CD4-positive, alpha-beta T cell treated with Interleukin-15 for 1 hour (primary cell): ENCODE results near the gene EPRS1.
"Not testable (repeated sequence)": the region's sequence is repeated elsewhere in the genome, so short reads cannot be mapped to it uniquely, and the experiment has no call there.

Experiments used
- DNase-seq: peaks from one replicate; pipeline ENCODE4 v3.0.0-alpha.2; 2020

EPRS1 gene

GRCh38 chr1:220037810-220038209 lies 8.5 kb downstream of the EPRS1 start:
- DNase-seq: not testable (repeated sequence)

- DNase-seq: no peak
Observed at GRCh38 chr1:220032911-220033310, 13.4 kb downstream of the EPRS1 start.

GRCh38 chr1:220031287-220031686 lies 15.0 kb downstream of the EPRS1 start:
- DNase-seq: no peak

GRCh38 chr1:220028346-220028895 lies 17.9 kb downstream of the EPRS1 start:
- DNase-seq: no peak

GRCh38 chr1:220019071-220019470 lies 27.2 kb downstream of the EPRS1 start:
- no peak for DNase-seq

- DNase-seq: no peak
Observed at GRCh38 chr1:220013497-220013896, 32.8 kb downstream of the EPRS1 start.

- no peak for DNase-seq
Observed at GRCh38 chr1:220012259-220012658, 34.0 kb downstream of the EPRS1 start.

- no peak for DNase-seq
Observed at GRCh38 chr1:220011620-220012019, 34.7 kb downstream of the EPRS1 start.

GRCh38 chr1:220007438-220007837 lies 38.9 kb downstream of the EPRS1 start:
- no peak for DNase-seq

GRCh38 chr1:220005489-220005888 lies 40.8 kb downstream of the EPRS1 start:
- DNase-seq: no peak

- DNase-seq: no peak
Observed at GRCh38 chr1:220003610-220004299, 42.5 kb downstream of the EPRS1 start.

GRCh38 chr1:220003015-220003414 lies 43.3 kb downstream of the EPRS1 start:
- DNase-seq: no peak

GRCh38 chr1:220001095-220001501 lies 45.2 kb downstream of the EPRS1 start:
- DNase-seq: no peak

- no peak for DNase-seq
Observed at GRCh38 chr1:219999821-220000220, 46.5 kb downstream of the EPRS1 start.
